ENCODE data around the gene CREBBP.

Gene CREBBP

GRCh38 chr16:3822366-3823045 is 58.0 kb downstream of the CREBBP start:
- no peak for FAIRE-seq

- FAIRE-seq, result no peak
Measured at GRCh38 chr16:3821184-3821583, 59.3 kb downstream of the CREBBP start.

- no peak for FAIRE-seq
Measured at GRCh38 chr16:3819746-3820724, 60.5 kb downstream of the CREBBP start.

GRCh38 chr16:3819175-3819527 is 61.4 kb downstream of the CREBBP start:
- FAIRE-seq, result no peak

- FAIRE-seq, result no peak
Measured at GRCh38 chr16:3816326-3816725, 64.2 kb downstream of the CREBBP start.

GRCh38 chr16:3814755-3815154 is 65.8 kb downstream of the CREBBP start:
- FAIRE-seq, result no peak

GRCh38 chr16:3812469-3813172 is 67.9 kb downstream of the CREBBP start:
- no peak for FAIRE-seq

- FAIRE-seq, result no peak
Measured at GRCh38 chr16:3810818-3811217, 69.7 kb downstream of the CREBBP start.

- no peak for FAIRE-seq
Measured at GRCh38 chr16:3810198-3810664, 70.3 kb downstream of the CREBBP start.

GRCh38 chr16:3808308-3809063 is 72.0 kb downstream of the CREBBP start:
- FAIRE-seq, result no peak

GRCh38 chr16:3807425-3808123 is 72.9 kb downstream of the CREBBP start:
- no peak for FAIRE-seq

- no peak for FAIRE-seq
Measured at GRCh38 chr16:3804426-3805016, 76.0 kb downstream of the CREBBP start.

GRCh38 chr16:3800477-3801270 is 79.8 kb downstream of the CREBBP start:
- FAIRE-seq, result no peak

GRCh38 chr16:3800019-3800418 is 80.5 kb downstream of the CREBBP start:
- FAIRE-seq, result no peak

GRCh38 chr16:3799354-3799753 is 81.2 kb downstream of the CREBBP start:
- no peak for FAIRE-seq

GRCh38 chr16:3798838-3799237 is 81.7 kb downstream of the CREBBP start:
- no peak for FAIRE-seq

GRCh38 chr16:3797904-3798811 is 82.4 kb downstream of the CREBBP start:
- FAIRE-seq, result no peak

GRCh38 chr16:3797473-3797872 is 83.0 kb downstream of the CREBBP start:
- FAIRE-seq, result no peak

- FAIRE-seq, result no peak
Measured at GRCh38 chr16:3793161-3793576, 87.3 kb downstream of the CREBBP start.
